Natural killer cell (primary cell): ENCODE measurements around the gene CERK. TPM values are rescaled to one million over a fixed set of nuclear protein-coding genes. Genes with fewer than 3 reads are reported as not detected.

Source experiments
- ATAC-seq, 3 donors: fragments of 150-1000 bp in 2 of 3; fragments of 200-7000 bp in 1 of 3; cut with Tn5 transposase; 1 replicate in 1 of 3; 2 replicates in 2 of 3; pipeline ENCODE4 v1.10.0; 2021; ENCODE audit warnings: mild to moderate bottlenecking in 2 of 3, moderate library complexity in 2 of 3
- DNase-seq, 2 donors: peaks; one replicate each; pipeline versions ENCODE4 v3.0.0 to v3.0.0-alpha.2; 2013 to 2021; ENCODE audit warnings: mixed read lengths in 1 of 2
- H3K27ac ChIP-seq: one replicate; pipeline ENCODE4 v1.5.1; 2013; ENCODE audit warnings: mild to moderate bottlenecking, low read length
- H3K27me3 ChIP-seq: one replicate; pipeline ENCODE4 v1.6.1; 2013; ENCODE audit warnings: low read length; ENCODE audit not compliant: control insufficient read depth, insufficient read depth
- H3K36me3 ChIP-seq: one replicate; pipeline ENCODE4 v1.6.1; 2013; ENCODE audit warnings: low read length; ENCODE audit not compliant: control insufficient read depth, insufficient read depth
- H3K4me1 ChIP-seq: one replicate; pipeline ENCODE4 v1.6.1; 2013; ENCODE audit warnings: low read length; ENCODE audit not compliant: control insufficient read depth, insufficient read depth
- H3K4me3 ChIP-seq: one replicate; pipeline ENCODE4 v1.5.1; 2013; ENCODE audit warnings: low read length
- H3K9me3 ChIP-seq: one replicate; pipeline ENCODE4 v1.6.1; 2013; ENCODE audit warnings: low read length; ENCODE audit not compliant: control insufficient read depth, insufficient read depth
- H3K27ac Mint-ChIP-seq, 2 donors: one replicate each; pipeline ENCODE4 v1.8.0; 2022; ENCODE audit warnings: mild to moderate bottlenecking in 2 of 2, mixed read lengths in 2 of 2, moderate library complexity in 1 of 2
- H3K27me3 Mint-ChIP-seq, 2 donors: one replicate each; pipeline ENCODE4 v1.8.0; 2022; ENCODE audit warnings: low read depth in 2 of 2, mixed read lengths in 2 of 2
- H3K36me3 Mint-ChIP-seq: one replicate; pipeline ENCODE4 v1.8.0; 2022; ENCODE audit warnings: mixed read lengths
- H3K4me1 Mint-ChIP-seq, 2 donors: one replicate each; pipeline ENCODE4 v1.8.0; 2022; ENCODE audit warnings: mixed read lengths in 2 of 2
- H3K4me3 Mint-ChIP-seq: one replicate; pipeline ENCODE4 v1.8.0; 2022; ENCODE audit warnings: mild to moderate bottlenecking, moderate library complexity, mixed read lengths
- H3K9me3 Mint-ChIP-seq, 2 donors: one replicate each; pipeline ENCODE4 v1.8.0; 2022; ENCODE audit warnings: mixed read lengths in 2 of 2
- whole genome bisulfite sequencing: methylation state at CpG from one replicate; pipeline ENCODE4 v1.1.7; 2013; ENCODE audit warnings: missing lambda C conversion rate; ENCODE audit not compliant: insufficient coverage; 5-methylcytosine and 5-hydroxymethylcytosine counted together
- intact Hi-C: fragments of 100-400 bp; cut with micrococcal nuclease; formaldehyde crosslinking; loops from one replicate; pipeline ENCODE4 v1.14.2; 2022
- total RNA-seq, 4 donors: library from RNA; stranded (reverse); fragments of 120-200 nt in 1 of 4; gene quantifications; one replicate each; pipeline versions ENCODE4 v1.2.3 to v1.2.4, GENCODE V29; 2013 to 2022
- TF ChIP-seq, protein P1 (sequence below): fragments of 200-600 bp; IDR thresholded peaks from one replicate; pipeline ENCODE4 v1.8.0; 2022; ENCODE audit warnings: antibody characterized with exemption

CERK gene
- total RNA-seq, 3 donors from 2014 or later (not counting 1 experiment from before 2014, with no cell fraction given), result 50.0 to 71.2 (median 55.6) TPM

DNA sequence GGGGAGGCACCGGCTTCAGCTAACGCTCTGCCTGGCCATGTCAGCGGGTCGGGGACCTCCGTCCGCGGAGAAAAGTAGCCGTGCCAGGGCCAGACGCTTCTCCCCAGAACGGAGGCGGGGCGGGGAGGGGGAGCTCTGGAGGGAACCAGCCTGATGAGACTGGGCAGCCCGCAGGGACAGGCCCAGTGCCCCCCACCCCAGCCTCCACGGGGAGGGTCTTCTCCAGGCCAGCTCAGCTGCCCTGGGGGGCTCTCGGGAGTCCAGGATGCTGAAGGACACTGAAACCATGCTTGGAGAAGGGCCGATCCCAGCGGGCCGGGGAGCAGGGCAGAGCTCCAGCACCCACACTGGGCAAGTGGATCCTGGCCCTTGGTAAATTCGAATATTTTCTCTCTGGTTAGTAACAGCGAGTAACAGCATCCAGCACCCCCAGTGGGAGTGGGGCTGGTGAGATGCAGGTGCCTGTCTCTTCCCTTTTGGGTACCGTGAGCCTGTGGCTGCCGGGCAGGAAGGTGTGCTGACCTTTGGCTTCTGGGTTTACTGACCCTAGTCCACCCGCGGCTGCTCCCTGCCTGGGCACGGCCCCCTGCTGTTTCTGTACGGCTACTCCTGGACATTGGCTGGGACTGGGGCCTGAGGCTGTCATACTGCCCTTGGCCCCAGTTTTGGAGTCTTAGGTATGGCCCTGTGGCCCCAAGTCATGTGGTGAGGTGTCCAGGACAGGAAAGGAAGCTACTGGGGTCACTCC, 82.0 kb downstream of the CERK start:
- TF ChIP-seq, protein P1, sequence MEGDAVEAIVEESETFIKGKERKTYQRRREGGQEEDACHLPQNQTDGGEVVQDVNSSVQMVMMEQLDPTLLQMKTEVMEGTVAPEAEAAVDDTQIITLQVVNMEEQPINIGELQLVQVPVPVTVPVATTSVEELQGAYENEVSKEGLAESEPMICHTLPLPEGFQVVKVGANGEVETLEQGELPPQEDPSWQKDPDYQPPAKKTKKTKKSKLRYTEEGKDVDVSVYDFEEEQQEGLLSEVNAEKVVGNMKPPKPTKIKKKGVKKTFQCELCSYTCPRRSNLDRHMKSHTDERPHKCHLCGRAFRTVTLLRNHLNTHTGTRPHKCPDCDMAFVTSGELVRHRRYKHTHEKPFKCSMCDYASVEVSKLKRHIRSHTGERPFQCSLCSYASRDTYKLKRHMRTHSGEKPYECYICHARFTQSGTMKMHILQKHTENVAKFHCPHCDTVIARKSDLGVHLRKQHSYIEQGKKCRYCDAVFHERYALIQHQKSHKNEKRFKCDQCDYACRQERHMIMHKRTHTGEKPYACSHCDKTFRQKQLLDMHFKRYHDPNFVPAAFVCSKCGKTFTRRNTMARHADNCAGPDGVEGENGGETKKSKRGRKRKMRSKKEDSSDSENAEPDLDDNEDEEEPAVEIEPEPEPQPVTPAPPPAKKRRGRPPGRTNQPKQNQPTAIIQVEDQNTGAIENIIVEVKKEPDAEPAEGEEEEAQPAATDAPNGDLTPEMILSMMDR, result no peak
- 94% methylated on average over 26 of the region's 26 CpGs for WGBS

DNA sequence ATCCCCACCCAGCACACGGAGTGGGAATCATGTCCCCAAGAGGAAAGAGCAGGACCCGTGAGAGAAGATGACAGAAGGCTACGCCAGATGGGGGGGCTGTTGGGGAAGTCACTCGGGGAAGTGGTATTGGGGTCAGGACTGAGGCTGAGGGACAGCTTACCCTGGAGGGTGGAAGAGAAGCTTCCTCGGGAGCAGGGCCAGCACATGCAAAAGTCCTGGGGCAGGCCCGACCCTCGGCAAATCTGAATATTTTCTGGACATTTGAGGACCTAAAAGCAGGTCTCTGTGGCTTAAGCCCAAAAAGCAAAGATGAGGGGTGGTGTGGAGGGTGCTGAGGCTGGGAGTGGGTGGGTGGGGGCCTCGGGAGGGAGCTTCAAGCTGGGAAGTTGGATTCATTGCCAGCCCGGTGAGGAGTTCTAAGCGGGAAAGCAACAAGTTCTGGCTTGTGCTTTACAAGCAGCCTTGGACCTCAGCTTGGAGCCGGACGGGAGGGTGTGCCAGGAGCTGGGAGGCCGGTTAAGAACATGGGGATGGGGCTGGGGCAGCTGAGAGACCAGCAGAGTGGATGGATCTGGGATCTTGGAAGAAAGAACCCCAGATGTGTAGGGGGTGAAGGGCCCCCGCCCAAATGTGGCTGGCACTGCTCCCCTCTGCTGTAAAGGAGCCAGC, 83.0 kb downstream of the CERK start:
- no peak for ATAC-seq
- no peaks in the 10 kb centered on the region for H3K9me3 Mint-ChIP-seq
- H3K27me3 ChIP-seq, result no peaks in the 10 kb centered on the region
- H3K4me3 Mint-ChIP-seq, result no peak overlapping the region
- H3K27ac ChIP-seq, result no peak overlapping the region
- peaks cover 6% of the 10 kb centered on the region for H3K36me3 ChIP-seq
- H3K4me3 ChIP-seq, result no peak overlapping the region
- no peak overlapping the region for H3K27ac Mint-ChIP-seq
- TF ChIP-seq, protein P1, result no peak
- H3K4me1 Mint-ChIP-seq, result peaks cover 7 to 40% of the 10 kb centered on the region in 2 donors
- H3K9me3 ChIP-seq, result no peaks in the 10 kb centered on the region
- no peak for DNase-seq
- H3K4me1 ChIP-seq, result peaks cover 47% of the 10 kb centered on the region
- H3K27me3 Mint-ChIP-seq, result no peaks in the 10 kb centered on the region
- intact Hi-C loops, result no loop called here
- 90% methylated on average over 14 of the region's 14 CpGs for WGBS
- no peaks in the 10 kb centered on the region for H3K36me3 Mint-ChIP-seq

More for the DNA sequence above, 82.0 kb downstream of the CERK start:
- DNase-seq (no peak), ATAC-seq (no peak)
- Mint-ChIP-seq H3K4me3 (no peak overlapping the region), H3K27me3 (no peaks in the 10 kb centered on the region), H3K4me1 (peaks cover 7 to 41% of the 10 kb centered on the region in 2 donors), H3K9me3 (no peaks in the 10 kb centered on the region), H3K36me3 (no peaks in the 10 kb centered on the region), H3K27ac (no peak overlapping the region)
- Histone ChIP-seq H3K4me1 (peaks cover 45% of the 10 kb centered on the region), H3K36me3 (peaks cover 6% of the 10 kb centered on the region), H3K27me3 (no peaks in the 10 kb centered on the region), H3K4me3 (no peak overlapping the region), H3K27ac (no peak overlapping the region), H3K9me3 (no peaks in the 10 kb centered on the region)
- intact Hi-C loops, result no loop called here

DNA sequence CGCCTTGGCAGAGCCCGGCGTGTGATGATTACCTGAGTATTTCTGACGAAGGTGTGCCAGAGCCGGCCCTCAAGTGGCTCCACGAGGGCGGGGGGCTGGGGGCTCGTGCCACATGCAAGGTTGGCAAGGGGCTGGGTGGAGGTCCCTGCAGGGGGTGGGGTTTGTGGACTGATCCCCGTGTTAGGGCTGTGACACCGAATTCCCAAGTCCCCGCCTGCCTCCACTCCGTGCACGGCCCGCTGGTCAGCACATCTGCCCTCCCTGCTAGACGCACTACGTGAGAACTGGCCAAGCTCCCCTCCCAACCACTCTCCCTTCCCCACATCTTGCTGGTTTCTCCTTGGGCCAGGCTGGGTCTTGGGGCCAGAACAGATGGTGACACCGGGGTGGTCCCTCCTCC, 83.6 kb downstream of the CERK start:
- no peaks in the 10 kb centered on the region for H3K27me3 ChIP-seq
- H3K27me3 Mint-ChIP-seq, result no peaks in the 10 kb centered on the region
- no peak overlapping the region for H3K4me3 ChIP-seq
- TF ChIP-seq, protein P1, result no peak
- no peak for DNase-seq
- H3K27ac Mint-ChIP-seq, result no peak overlapping the region
- H3K4me3 Mint-ChIP-seq, result no peak overlapping the region
- WGBS, result 92% methylated on average over 17 of the region's 17 CpGs
- ATAC-seq, result no peak
- peaks cover 11 to 45% of the 10 kb centered on the region in 2 donors for H3K4me1 Mint-ChIP-seq
- peaks cover 6% of the 10 kb centered on the region for H3K36me3 ChIP-seq
- no peak overlapping the region for H3K27ac ChIP-seq
- no peaks in the 10 kb centered on the region for H3K9me3 ChIP-seq
- no peaks in the 10 kb centered on the region for H3K36me3 Mint-ChIP-seq
- no peaks in the 10 kb centered on the region for H3K9me3 Mint-ChIP-seq
- peaks cover 50% of the 10 kb centered on the region for H3K4me1 ChIP-seq
- intact Hi-C loops, result no loop called here
